ENCODE results near the gene OR52M1. TPM values are rescaled to one million over a fixed set of nuclear protein-coding genes. Genes with fewer than 3 reads are reported as not detected.
A peak's percentile ranks its signal among the peaks of the same experiment; 100 is the strongest.

The OR52M1 gene
- total RNA-seq, 1 experiment from 2014 or later: not detected

DNA sequence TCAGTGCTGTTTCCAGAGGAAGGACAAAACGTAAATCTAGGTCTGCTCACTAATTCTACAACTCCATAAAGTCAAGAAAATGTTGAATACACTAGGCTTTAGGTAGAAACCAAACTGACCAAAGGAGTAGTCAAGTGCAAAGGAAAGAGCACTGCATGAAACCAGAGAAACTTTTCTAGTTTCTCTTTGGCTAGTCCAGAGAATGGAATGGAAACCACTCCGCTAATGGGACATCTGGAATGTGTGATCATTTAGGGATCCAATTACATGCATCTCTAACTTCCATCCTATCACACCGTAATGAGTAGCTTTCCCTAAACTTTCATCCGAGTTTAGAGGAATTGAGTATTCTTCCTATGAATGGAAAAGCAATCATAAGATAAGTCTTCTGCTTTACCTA, 2.4 kb downstream of the OR52M1 start:
- Histone ChIP-seq H4K20me1 (ENCODE audit: insufficient read depth) (no peaks in the 10 kb centered on the region), H3K27ac (ENCODE audit: low read depth, low read length) (no peak overlapping the region), H3K9ac (ENCODE audit: low read length) (no peak overlapping the region), H3K79me2 (ENCODE audit: insufficient read depth, low read length) (no peaks in the 10 kb centered on the region), H3K4me3 (replicated peaks in 1 of 2; ENCODE audit: low read depth in 1 of 2, low read length in 2 of 2) (no peak overlapping the region), H3K9me2 (ENCODE audit: insufficient read depth) (no peaks in the 10 kb centered on the region), H2AFZ (ENCODE audit: low read depth, low read length, poor library complexity, severe bottlenecking) (no peak overlapping the region), H3K4me1 (ENCODE audit: control insufficient read depth in 1 of 2, insufficient read depth in 2 of 2, low read length in 2 of 2) (peaks cover 0 to 6% of the 10 kb centered on the region in 2 experiments; a peak in 1 of 4 replicates), H3K4me2 (ENCODE audit: low read length) (no peak overlapping the region), H3K36me3 (ENCODE audit: control insufficient read depth in 1 of 2, insufficient read depth in 2 of 2, low read length in 2 of 2) (no peaks in the 10 kb centered on the region), H3K27me3 (ENCODE audit: insufficient read depth, low read length) (peaks cover 16% of the 10 kb centered on the region), H3K9me3 (ENCODE audit: control insufficient read depth in 1 of 2, insufficient read depth in 1 of 2, low read depth in 1 of 2, low read length in 2 of 2) (no peaks in the 10 kb centered on the region)
- no TSS peak for BruUV-seq (replicated peaks)
- no peak for TF ChIP-seq EZH2 (IDR thresholded peaks at IDR 0.05)
- no peak for TF ChIP-seq TCF7L2 (IDR thresholded peaks at IDR 0.05; ENCODE audit: borderline replicate concordance, extremely low read depth, insufficient read depth, insufficient read length)
- no peak for TF ChIP-seq POLR2A (IDR thresholded peaks at IDR 0.05; ENCODE audit: borderline replicate concordance, extremely low read depth, insufficient read depth, insufficient read length)
- TF ChIP-seq JUND (IDR thresholded peaks at IDR 0.05): no peak
- RAD21 ChIA-PET (ENCODE audit: low non-redundant PET in 1 of 2, low total read pairs in 2 of 2, uncharacterized antibody in 2 of 2, unreplicated experiment in 2 of 2): no interaction called here
- no peak for ATAC-seq
- intact Hi-C loops (cut with micrococcal nuclease): no loop called here
- no peak for DNase-seq (ENCODE audit: low read depth, low spot score)
- POLR2A ChIA-PET: no interaction called here
- CTCF ChIA-PET: no interaction called here

DNA sequence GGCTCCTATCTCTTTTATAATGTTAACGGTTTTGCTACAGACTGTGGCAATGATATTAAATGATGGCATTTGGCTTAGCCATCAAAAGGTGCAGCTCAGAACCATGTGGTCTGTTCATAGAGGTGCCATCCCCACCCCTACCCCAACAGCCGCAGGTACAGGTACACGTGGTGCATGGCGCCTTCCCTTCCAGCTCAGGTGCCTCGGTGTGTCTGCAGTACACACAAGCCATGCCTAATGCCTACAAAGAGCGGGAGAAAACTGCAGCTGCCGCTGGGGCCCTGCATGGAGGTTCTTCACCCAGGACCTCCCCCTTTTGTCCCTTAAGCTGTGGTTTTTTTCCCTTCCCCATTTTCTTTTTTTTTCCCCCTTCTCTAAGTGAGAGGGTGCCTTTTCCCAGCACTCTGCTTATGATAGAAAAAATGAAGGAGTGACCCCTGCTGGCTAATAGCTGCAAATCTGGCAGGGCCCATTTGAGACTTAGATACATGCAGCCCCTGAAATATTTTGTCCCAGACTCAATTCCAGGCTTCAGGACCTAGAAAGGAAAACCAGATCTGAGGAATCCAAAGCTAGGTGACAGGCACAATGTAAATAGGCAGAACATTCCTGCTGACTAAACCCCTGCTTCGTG, 6.5 kb downstream of the OR52M1 start:
- CTCF ChIA-PET: interaction anchor here (1.1 to 2.4 kb wide), 3 partner anchors 14 to 369 kb away, joined by 4 to 16 read pairs (median 4); no protein-coding TSS in a partner anchor

More for the DNA sequence above, 6.5 kb downstream of the OR52M1 start:
- no peak overlapping the region for H3K4me2 ChIP-seq (ENCODE audit: low read length)
- no peaks in the 10 kb centered on the region for H3K79me2 ChIP-seq (ENCODE audit: insufficient read depth, low read length)
- H3K4me3 ChIP-seq (replicated peaks in 1 of 2; ENCODE audit: low read depth in 1 of 2, low read length in 2 of 2): no peak overlapping the region
- ChIA-PET POLR2A (no interaction called here), RAD21 (ENCODE audit: low non-redundant PET in 1 of 2, low total read pairs in 2 of 2, uncharacterized antibody in 2 of 2, unreplicated experiment in 2 of 2) (no interaction called here)
- no TSS peak for BruUV-seq (replicated peaks)
- H4K20me1 ChIP-seq (ENCODE audit: insufficient read depth): no peaks in the 10 kb centered on the region; the same call in 1 of the 2 replicates
- no peaks in the 10 kb centered on the region for H3K4me1 ChIP-seq (ENCODE audit: control insufficient read depth in 1 of 2, insufficient read depth in 2 of 2, low read length in 2 of 2)
- peak; percentile 79 for ATAC-seq
- no peaks in the 10 kb centered on the region for H3K9me2 ChIP-seq (ENCODE audit: insufficient read depth)
- H3K36me3 ChIP-seq (ENCODE audit: control insufficient read depth in 1 of 2, insufficient read depth in 2 of 2, low read length in 2 of 2): no peaks in the 10 kb centered on the region
- DNase-seq (ENCODE audit: low read depth, low spot score): no peak
- H3K9ac ChIP-seq (ENCODE audit: low read length): no peak overlapping the region
- peaks cover 45% of the 10 kb centered on the region for H3K27me3 ChIP-seq (ENCODE audit: insufficient read depth, low read length)
- H2AFZ ChIP-seq (ENCODE audit: low read depth, low read length, poor library complexity, severe bottlenecking): no peak overlapping the region
- intact Hi-C loops (cut with micrococcal nuclease): no loop called here
- H3K27ac ChIP-seq (ENCODE audit: low read depth, low read length): no peak overlapping the region
- no peaks in the 10 kb centered on the region for H3K9me3 ChIP-seq (ENCODE audit: control insufficient read depth in 1 of 2, insufficient read depth in 1 of 2, low read depth in 1 of 2, low read length in 2 of 2)
- peak; percentile 39 for TF ChIP-seq RAD21 (IDR thresholded peaks at IDR 0.05; ENCODE audit: low read depth)
- TF ChIP-seq, protein P1, sequence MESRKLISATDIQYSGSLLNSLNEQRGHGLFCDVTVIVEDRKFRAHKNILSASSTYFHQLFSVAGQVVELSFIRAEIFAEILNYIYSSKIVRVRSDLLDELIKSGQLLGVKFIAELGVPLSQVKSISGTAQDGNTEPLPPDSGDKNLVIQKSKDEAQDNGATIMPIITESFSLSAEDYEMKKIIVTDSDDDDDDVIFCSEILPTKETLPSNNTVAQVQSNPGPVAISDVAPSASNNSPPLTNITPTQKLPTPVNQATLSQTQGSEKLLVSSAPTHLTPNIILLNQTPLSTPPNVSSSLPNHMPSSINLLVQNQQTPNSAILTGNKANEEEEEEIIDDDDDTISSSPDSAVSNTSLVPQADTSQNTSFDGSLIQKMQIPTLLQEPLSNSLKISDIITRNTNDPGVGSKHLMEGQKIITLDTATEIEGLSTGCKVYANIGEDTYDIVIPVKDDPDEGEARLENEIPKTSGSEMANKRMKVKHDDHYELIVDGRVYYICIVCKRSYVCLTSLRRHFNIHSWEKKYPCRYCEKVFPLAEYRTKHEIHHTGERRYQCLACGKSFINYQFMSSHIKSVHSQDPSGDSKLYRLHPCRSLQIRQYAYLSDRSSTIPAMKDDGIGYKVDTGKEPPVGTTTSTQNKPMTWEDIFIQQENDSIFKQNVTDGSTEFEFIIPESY (IDR thresholded peaks at IDR 0.05; ENCODE audit: extremely low read depth, insufficient replicate concordance, low read length): no peak
- TF ChIP-seq, protein P2, sequence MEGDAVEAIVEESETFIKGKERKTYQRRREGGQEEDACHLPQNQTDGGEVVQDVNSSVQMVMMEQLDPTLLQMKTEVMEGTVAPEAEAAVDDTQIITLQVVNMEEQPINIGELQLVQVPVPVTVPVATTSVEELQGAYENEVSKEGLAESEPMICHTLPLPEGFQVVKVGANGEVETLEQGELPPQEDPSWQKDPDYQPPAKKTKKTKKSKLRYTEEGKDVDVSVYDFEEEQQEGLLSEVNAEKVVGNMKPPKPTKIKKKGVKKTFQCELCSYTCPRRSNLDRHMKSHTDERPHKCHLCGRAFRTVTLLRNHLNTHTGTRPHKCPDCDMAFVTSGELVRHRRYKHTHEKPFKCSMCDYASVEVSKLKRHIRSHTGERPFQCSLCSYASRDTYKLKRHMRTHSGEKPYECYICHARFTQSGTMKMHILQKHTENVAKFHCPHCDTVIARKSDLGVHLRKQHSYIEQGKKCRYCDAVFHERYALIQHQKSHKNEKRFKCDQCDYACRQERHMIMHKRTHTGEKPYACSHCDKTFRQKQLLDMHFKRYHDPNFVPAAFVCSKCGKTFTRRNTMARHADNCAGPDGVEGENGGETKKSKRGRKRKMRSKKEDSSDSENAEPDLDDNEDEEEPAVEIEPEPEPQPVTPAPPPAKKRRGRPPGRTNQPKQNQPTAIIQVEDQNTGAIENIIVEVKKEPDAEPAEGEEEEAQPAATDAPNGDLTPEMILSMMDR (IDR thresholded peaks at IDR 0.05 in 2 of 3, conservative IDR thresholded peaks at IDR 0.05 in 1 of 3; ENCODE audit: borderline replicate concordance in 1 of 3, insufficient read depth in 1 of 3, low read depth in 2 of 3, low read length in 2 of 3): peak; percentile 36 to 64 (median 64); a peak in 5 of 6 replicates
